HCT116 (cell line): Measurements from ENCODE around the gene KRTAP12-3. TPM values are rescaled to one million over a fixed set of nuclear protein-coding genes. Genes with fewer than 3 reads are reported as not detected.
"Not testable (repeated sequence)": the region's sequence is repeated elsewhere in the genome, so short reads cannot be mapped to it uniquely, and the experiment has no call there.

Experiments used
- ATAC-seq: fragments of 200-7000 bp; cut with Tn5 transposase; 2 replicates; pipeline ENCODE4 v1.9.1; 2020; ENCODE audit warnings: mild to moderate bottlenecking, moderate library complexity
- BruUV-seq: library from RNA; stranded (reverse); fragments of 400-500 nt; replicated peaks from 2 replicates; lab custom pipeline; 2021; lab: Mats Ljungman, UMichigan
- CTCF ChIA-PET: fragments of 300-600 bp; sonication (Branson Sonifier 250); formaldehyde crosslinking; loops from one replicate; lab custom pipeline; 2021; ENCODE audit warnings: antibody characterized with exemption; lab: Charles Lee
- POLR2A ChIA-PET: fragments of 300-600, 350-600 bp; sonication (Branson Sonifier 250); formaldehyde crosslinking; loops from one replicate; lab custom pipeline; 2021; ENCODE audit warnings: antibody characterized with exemption; lab: Charles Lee
- RAD21 ChIA-PET, 2 experiments: fragments of 300-600 bp; sonication (Branson Sonifier 250); formaldehyde crosslinking; loops; one replicate each; lab custom pipeline; 2023; ENCODE audit warnings: low total read pairs in 2 of 2; ENCODE audit not compliant: uncharacterized antibody in 2 of 2, unreplicated experiment in 2 of 2, low non-redundant PET in 1 of 2; lab: Charles Lee
- DNase-seq: peaks from one replicate; pipeline ENCODE4 v3.0.0-alpha.2; 2010; ENCODE audit warnings: low read depth, low spot score
- H2AFZ ChIP-seq: fragments of 200-600 bp; shearing (Covaris generic), sonication (generic); 2 replicates; pipeline ENCODE4 v1.6.1; 2017; ENCODE audit warnings: low read depth, mixed run types, mixed read lengths, antibody characterized with exemption, low read length; ENCODE audit not compliant: poor library complexity, severe bottlenecking
- H3K27ac ChIP-seq: 2 replicates; pipeline ENCODE4 v1.5.1; 2012; ENCODE audit warnings: low read depth, low read length
- H3K27me3 ChIP-seq: fragments of 200-600 bp; sonication (generic); 2 replicates; pipeline ENCODE4 v1.6.1; 2016; ENCODE audit warnings: mixed run types, low read length, mixed read lengths; ENCODE audit not compliant: insufficient read depth
- H3K36me3 ChIP-seq, 2 experiments: fragments of 200-500 bp in 1 of 2; fragments of 200-600 bp in 1 of 2; sonication (Bioruptor generic) in 1 of 2; sonication (generic) in 1 of 2; 2 replicates each; pipeline versions ENCODE4 v1.5.1 to v1.6.1; 2014 to 2016; ENCODE audit warnings: low read length in 2 of 2, inconsistent platforms in 1 of 2, mixed read lengths in 1 of 2, mixed run types in 1 of 2; ENCODE audit not compliant: insufficient read depth in 2 of 2, control insufficient read depth in 1 of 2
- H3K4me1 ChIP-seq, 2 experiments: fragments of 200-600 bp in 1 of 2; sonication (generic) in 1 of 2; 2 replicates each; pipeline versions ENCODE4 v1.5.1 to v1.6.1; 2012 to 2017; ENCODE audit warnings: low read length in 2 of 2, inconsistent platforms in 1 of 2, mild to moderate bottlenecking in 1 of 2, mixed read lengths in 1 of 2, mixed run types in 1 of 2, moderate library complexity in 1 of 2; ENCODE audit not compliant: insufficient read depth in 2 of 2, control insufficient read depth in 1 of 2
- H3K4me2 ChIP-seq: fragments of 200-600 bp; sonication (generic); 2 replicates; pipeline ENCODE4 v1.6.1; 2017; ENCODE audit warnings: mixed run types, low read length, mixed read lengths
- H3K4me3 ChIP-seq, 2 experiments: fragments of 200-600 bp in 1 of 2; sonication (generic) in 1 of 2; replicated peaks in 1 of 2; 2 replicates each; pipeline ENCODE4 v1.5.1; 2011 to 2016; ENCODE audit warnings: low read length in 2 of 2, control low read depth in 1 of 2, low read depth in 1 of 2, mild to moderate bottlenecking in 1 of 2, mixed read lengths in 1 of 2, mixed run types in 1 of 2
- H3K79me2 ChIP-seq: fragments of 200-600 bp; sonication (generic); 2 replicates; pipeline ENCODE4 v1.6.1; 2017; ENCODE audit warnings: mild to moderate bottlenecking, mixed run types, low read length, moderate library complexity, mixed read lengths; ENCODE audit not compliant: insufficient read depth
- H3K9ac ChIP-seq: fragments of 200-600 bp; sonication (generic); 2 replicates; pipeline ENCODE4 v1.6.1; 2016; ENCODE audit warnings: low read length, mixed read lengths
- H3K9me2 ChIP-seq: fragments of 200-600 bp; sonication (generic), shearing (Covaris generic); 2 replicates; pipeline ENCODE4 v1.6.1; 2017; ENCODE audit warnings: mixed run types, mild to moderate bottlenecking, moderate library complexity; ENCODE audit not compliant: insufficient read depth
- H3K9me3 ChIP-seq, 2 experiments: fragments of 200-500 bp in 1 of 2; fragments of 200-600 bp in 1 of 2; sonication (Bioruptor generic) in 1 of 2; sonication (generic) in 1 of 2; 2 replicates each; pipeline ENCODE4 v1.6.1; 2014 to 2017; ENCODE audit warnings: low read length in 2 of 2, mixed read lengths in 2 of 2, inconsistent platforms in 1 of 2, low read depth in 1 of 2, mild to moderate bottlenecking in 1 of 2, mixed run types in 1 of 2, moderate library complexity in 1 of 2; ENCODE audit not compliant: control insufficient read depth in 1 of 2, insufficient read depth in 1 of 2
- H4K20me1 ChIP-seq: fragments of 200-600 bp; sonication (generic), shearing (Covaris generic); 2 replicates; pipeline ENCODE4 v1.6.1; 2017; ENCODE audit warnings: mixed run types, mild to moderate bottlenecking, moderate library complexity; ENCODE audit not compliant: insufficient read depth
- CBX3 ChIP-seq: IDR thresholded peaks from 2 replicates; pipeline ENCODE4 v1.6.1; 2012; ENCODE audit warnings: low read depth
- CEBPB ChIP-seq: IDR thresholded peaks from 2 replicates; pipeline ENCODE4 v1.6.1; 2012; ENCODE audit warnings: low read depth
- EGR1 ChIP-seq: IDR thresholded peaks from 2 replicates; pipeline ENCODE4 v1.6.1; 2012; ENCODE audit warnings: low read depth
- EZH2 ChIP-seq: fragments of 200-600 bp; sonication (generic); IDR thresholded peaks from 2 replicates; pipeline ENCODE4 v1.6.1; 2017; ENCODE audit warnings: antibody characterized with exemption, mixed run types
- FOSL1 ChIP-seq: IDR thresholded peaks from 2 replicates; pipeline ENCODE4 v1.6.1; 2012; ENCODE audit warnings: low read depth
- JUND ChIP-seq: IDR thresholded peaks from 2 replicates; pipeline ENCODE4 v1.6.1; 2012
- POLR2A ChIP-seq: IDR thresholded peaks from 2 replicates; pipeline ENCODE4 v1.7.0; 2011; ENCODE audit warnings: borderline replicate concordance; ENCODE audit not compliant: insufficient read depth, insufficient read length; ENCODE audit errors: extremely low read depth
- POLR2AphosphoS5 ChIP-seq: IDR thresholded peaks from 2 replicates; pipeline ENCODE4 v1.6.1; 2011; ENCODE audit warnings: mild to moderate bottlenecking, low read depth, low read length, moderate library complexity
- RAD21 ChIP-seq: IDR thresholded peaks from 2 replicates; pipeline ENCODE4 v1.6.1; 2012; ENCODE audit warnings: low read depth, mild to moderate bottlenecking
- SIN3A ChIP-seq: IDR thresholded peaks from 2 replicates; pipeline ENCODE4 v1.6.1; 2012; ENCODE audit warnings: low read depth
- SP1 ChIP-seq: IDR thresholded peaks from 2 replicates; pipeline ENCODE4 v1.6.1; 2012; ENCODE audit warnings: low read depth
- SRF ChIP-seq: IDR thresholded peaks from 2 replicates; pipeline ENCODE4 v1.6.1; 2012; ENCODE audit warnings: low read depth
- YY1 ChIP-seq: IDR thresholded peaks from 2 replicates; pipeline ENCODE4 v1.6.1; 2011; ENCODE audit warnings: low read length, low read depth, moderate library complexity, mild to moderate bottlenecking; ENCODE audit not compliant: insufficient replicate concordance; ENCODE audit errors: extremely low read depth
- ZFX ChIP-seq: fragments of 450-650 bp; IDR thresholded peaks from 2 replicates; pipeline ENCODE4 v1.6.1; 2017
- intact Hi-C: fragments of 100-400 bp; cut with micrococcal nuclease; formaldehyde crosslinking; loops from 2 replicates; pipeline ENCODE4 v1.10.0; 2022
- total RNA-seq: library from RNA; stranded (reverse); gene quantifications from one replicate; pipeline ENCODE4 v1.2.1, GENCODE V29; 2021; ENCODE audit not compliant: unreplicated experiment
- TF ChIP-seq, protein P1 (sequence below): IDR thresholded peaks from 2 replicates; pipeline ENCODE4 v1.6.1; 2012
- TF ChIP-seq, protein P2 (sequence below), 3 experiments: fragments of 200-600 bp in 1 of 3; sonication (generic) in 1 of 3; IDR thresholded peaks in 2 of 3; conservative IDR thresholded peaks in 1 of 3; 2 replicates each; pipeline ENCODE4 v1.5.1; 2012 to 2017; ENCODE audit warnings: low read depth in 2 of 3, low read length in 2 of 3, antibody characterized with exemption in 1 of 3, borderline replicate concordance in 1 of 3, control low read depth in 1 of 3, mild to moderate bottlenecking in 1 of 3, mixed read lengths in 1 of 3, mixed run types in 1 of 3, moderate library complexity in 1 of 3; ENCODE audit not compliant: insufficient read depth in 1 of 3

Gene KRTAP12-3
- total RNA-seq, 1 experiment from 2014 or later = not detected

DNA sequence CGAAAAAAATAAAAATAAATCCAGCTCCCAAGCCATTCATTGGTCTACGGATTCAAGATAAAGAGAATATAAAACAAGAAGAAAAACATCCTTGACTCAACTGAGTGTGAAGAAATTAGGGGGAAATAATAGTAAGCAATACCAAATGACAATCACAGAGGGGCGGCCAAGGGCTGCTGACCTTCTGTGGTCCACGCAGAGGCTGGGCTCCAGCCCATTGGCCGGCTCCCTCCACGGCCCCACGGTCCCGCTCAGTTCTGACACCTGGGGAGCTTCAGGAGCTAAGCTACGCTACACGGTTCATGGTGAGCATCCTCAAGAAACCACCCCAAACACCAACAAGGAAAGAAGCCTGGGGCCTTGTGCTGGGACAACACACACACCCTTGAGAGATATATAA, 38.8 kb downstream of the KRTAP12-3 start:
- ATAC-seq (no peak), DNase-seq (no peak)
- no peak overlapping the region for H3K4me3 ChIP-seq
- BruUV-seq = no TSS peak
- H3K36me3 ChIP-seq = no peaks in the 10 kb centered on the region
- TF ChIP-seq, protein P1, sequence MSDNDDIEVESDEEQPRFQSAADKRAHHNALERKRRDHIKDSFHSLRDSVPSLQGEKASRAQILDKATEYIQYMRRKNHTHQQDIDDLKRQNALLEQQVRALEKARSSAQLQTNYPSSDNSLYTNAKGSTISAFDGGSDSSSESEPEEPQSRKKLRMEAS = no peak
- TF ChIP-seq ZFX (no peak), EGR1 (no peak), SIN3A (no peak), POLR2A (no peak), CEBPB (no peak), RAD21 (no peak), SRF (no peak), FOSL1 (no peak), JUND (no peak), POLR2AphosphoS5 (no peak), YY1 (no peak), EZH2 (no peak), CBX3 (no peak), SP1 (no peak)
- TF ChIP-seq, protein P2, sequence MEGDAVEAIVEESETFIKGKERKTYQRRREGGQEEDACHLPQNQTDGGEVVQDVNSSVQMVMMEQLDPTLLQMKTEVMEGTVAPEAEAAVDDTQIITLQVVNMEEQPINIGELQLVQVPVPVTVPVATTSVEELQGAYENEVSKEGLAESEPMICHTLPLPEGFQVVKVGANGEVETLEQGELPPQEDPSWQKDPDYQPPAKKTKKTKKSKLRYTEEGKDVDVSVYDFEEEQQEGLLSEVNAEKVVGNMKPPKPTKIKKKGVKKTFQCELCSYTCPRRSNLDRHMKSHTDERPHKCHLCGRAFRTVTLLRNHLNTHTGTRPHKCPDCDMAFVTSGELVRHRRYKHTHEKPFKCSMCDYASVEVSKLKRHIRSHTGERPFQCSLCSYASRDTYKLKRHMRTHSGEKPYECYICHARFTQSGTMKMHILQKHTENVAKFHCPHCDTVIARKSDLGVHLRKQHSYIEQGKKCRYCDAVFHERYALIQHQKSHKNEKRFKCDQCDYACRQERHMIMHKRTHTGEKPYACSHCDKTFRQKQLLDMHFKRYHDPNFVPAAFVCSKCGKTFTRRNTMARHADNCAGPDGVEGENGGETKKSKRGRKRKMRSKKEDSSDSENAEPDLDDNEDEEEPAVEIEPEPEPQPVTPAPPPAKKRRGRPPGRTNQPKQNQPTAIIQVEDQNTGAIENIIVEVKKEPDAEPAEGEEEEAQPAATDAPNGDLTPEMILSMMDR (IDR thresholded peaks at IDR 0.05 in 2 of 3, conservative IDR thresholded peaks at IDR 0.05 in 1 of 3; ENCODE audit: borderline replicate concordance in 1 of 3, insufficient read depth in 1 of 3, low read depth in 2 of 3, low read length in 2 of 3) = no peak
- intact Hi-C loops = no loop called here
- H2AFZ ChIP-seq = no peak overlapping the region
- ChIA-PET POLR2A (no interaction called here), CTCF (no interaction called here), RAD21 (no interaction called here)
- H3K4me2 ChIP-seq = no peak overlapping the region
- H3K27me3 ChIP-seq = peaks cover 10% of the 10 kb centered on the region; the same call in 1 of the 2 replicates
- no peak overlapping the region for H3K9ac ChIP-seq
- H3K9me2 ChIP-seq = no peaks in the 10 kb centered on the region
- H4K20me1 ChIP-seq = no peaks in the 10 kb centered on the region
- H3K9me3 ChIP-seq = peaks cover 4 to 14% of the 10 kb centered on the region in 2 experiments; a peak in 2 of 4 replicates
- no peak overlapping the region for H3K27ac ChIP-seq
- H3K4me1 ChIP-seq = no peaks in the 10 kb centered on the region
- no peaks in the 10 kb centered on the region for H3K79me2 ChIP-seq

DNA sequence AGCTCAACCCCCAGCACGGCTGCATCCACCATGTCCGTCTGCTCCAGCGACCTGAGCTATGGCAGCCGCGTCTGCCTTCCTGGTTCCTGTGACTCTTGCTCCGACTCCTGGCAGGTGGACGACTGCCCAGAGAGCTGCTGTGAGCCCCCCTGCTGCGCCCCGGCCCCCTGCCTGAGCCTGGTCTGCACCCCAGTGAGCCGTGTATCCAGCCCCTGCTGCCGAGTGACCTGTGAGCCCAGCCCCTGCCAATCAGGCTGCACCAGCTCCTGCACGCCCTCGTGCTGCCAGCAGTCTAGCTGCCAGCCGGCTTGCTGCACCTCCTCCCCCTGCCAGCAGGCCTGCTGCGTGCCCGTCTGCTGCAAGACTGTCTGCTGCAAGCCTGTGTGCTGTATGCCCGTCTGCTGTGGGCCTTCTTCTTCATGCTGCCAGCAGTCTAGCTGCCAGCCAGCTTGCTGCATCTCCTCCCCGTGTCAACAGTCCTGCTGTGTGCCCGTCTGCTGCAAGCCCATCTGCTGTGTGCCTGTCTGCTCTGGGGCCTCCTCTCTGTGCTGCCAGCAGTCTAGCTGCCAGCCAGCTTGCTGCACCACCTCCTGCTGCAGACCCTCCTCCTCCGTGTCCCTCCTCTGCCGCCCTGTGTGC, 39.6 kb downstream of the KRTAP12-3 start, which contains the start of gene KRTAP10-12:
Gene KRTAP10-12, plus strand, starts transcription at position 1 of the 639 bp plus-strand sequence. Its CDS starts 30 bp downstream, at position 31.
- H3K4me2 ChIP-seq, ATAC-seq, CTCF ChIA-PET, H3K9ac ChIP-seq, BruUV-seq, H3K36me3 ChIP-seq, H4K20me1 ChIP-seq, H3K27ac ChIP-seq, RAD21 ChIA-PET, H3K4me3 ChIP-seq, H2AFZ ChIP-seq, H3K79me2 ChIP-seq, H3K9me2 ChIP-seq, intact Hi-C loops, DNase-seq, H3K4me1 ChIP-seq: not testable (repeated sequence)
- peaks cover 4 to 14% of the 10 kb centered on the region in 2 experiments; a peak in 2 of 4 replicates for H3K9me3 ChIP-seq
- POLR2A ChIA-PET = interaction anchor here (0.6 kb wide), 1 partner anchor 1798 kb away, joined by 5 read pairs; no protein-coding TSS in a partner anchor
- peaks cover 10% of the 10 kb centered on the region; the same call in 1 of the 2 replicates for H3K27me3 ChIP-seq
